Pancreas (tissue), 10 donors: ENCODE results near the gene ACSL6. TPM values are rescaled to one million over a fixed set of nuclear protein-coding genes. Genes with fewer than 3 reads are reported as not detected.

ENCODE experiments used
- ATAC-seq, 4 donors: fragments of 200-7000 bp; cut with Tn5 transposase; one replicate each; pipeline versions ENCODE4 v1.8.0 to v1.9.1; 2020; ENCODE audit warnings: mild to moderate bottlenecking in 4 of 4, moderate library complexity in 4 of 4
- DNase-seq, 6 donors: peaks; one replicate each; pipeline ENCODE4 v3.0.0-alpha.2; 2020
- FAIRE-seq: peaks from 2 replicates; lab custom pipeline; 2012; peaks lifted over from hg19 to GRCh38; lab: Jason Lieb, UNC
- H3K27ac ChIP-seq, 4 donors: fragments of 200-600 bp; sonication (generic); 1 replicate in 3 of 4; 2 replicates in 1 of 4; pipeline versions ENCODE4 v1.5.0 to v1.8.0; 2020
- H3K27me3 ChIP-seq, 4 donors: fragments of 200-600 bp; one replicate each; pipeline ENCODE4 v1.8.0; 2021
- H3K36me3 ChIP-seq, 3 donors: fragments of 200-600 bp; sonication (generic) in 1 of 3; one replicate each; pipeline versions ENCODE4 v1.5.0 to v1.8.0; 2020 to 2021
- H3K4me1 ChIP-seq, 3 donors: fragments of 200-600 bp; one replicate each; pipeline ENCODE4 v1.8.0; 2021
- H3K4me3 ChIP-seq, 4 donors: fragments of 200-600 bp; sonication (generic) in 2 of 4; one replicate each; pipeline versions ENCODE4 v1.5.0 to v1.8.0; 2020 to 2021
- H3K9me3 ChIP-seq, 4 donors: fragments of 200-600 bp; one replicate each; pipeline ENCODE4 v1.8.0; 2021
- CTCF ChIP-seq, 4 donors: fragments of 200-600 bp; sonication (generic) in 3 of 4; IDR thresholded peaks; one replicate each; pipeline versions ENCODE4 v1.5.0 to v1.8.0; 2021; ENCODE audit warnings: antibody characterized with exemption in 4 of 4
- WGBS, 2 donors: extraction: QIAGEN DNeasy Blood & Tissue Kit; methylation state at CpG; one replicate each; pipeline ENCODE4 v1.1.7; 2013; 5-methylcytosine and 5-hydroxymethylcytosine counted together
- intact Hi-C, 3 donors: fragments of 100-400 bp; cut with DNase I; formaldehyde crosslinking; loops; one replicate each; pipeline versions ENCODE4 v1.11.1 to v1.14.2; 2022
- polyA plus RNA-seq, 2 donors: library from polyadenylated mRNA; stranded (reverse); fragments of 200-250 nt; gene quantifications; one replicate each; pipeline ENCODE4 v1.2.3, GENCODE V29; 2013
- total RNA-seq, 6 donors: library from RNA; stranded (reverse); fragmentation: NEBNext Ultra II Directional in 4 of 6; extraction: Animal tissue kit (Norgen Biotek cat#: 25700) in 4 of 6; gene quantifications; one replicate each; pipeline versions ENCODE4 v1.2.1 to v1.2.4, GENCODE V29; 2021 to 2023
- donor health status: healthy with polysubstance abuse.
- donor health status: DM: no; HTN: no; CAD: no; lungs with moderate emphysema.
- donor health status: DM: no; HTN: no; CAD: no.
- donor health status: control.
- donor health status: control.
- donor health status: Bipolar disorder and iron deficiency.
- donor health status: DM: yes; HTN: yes; CAD: no.
- donor health status: DM: no; HTN: no; CAD: no.
- donor health status: DM: no; HTN: no; CAD: no.
- donor health status: DM: yes; HTN: yes; CAD: no.

The ACSL6 gene
- total and polyA plus RNA-seq, 8 donors = 0.83 to 3.3 (median 1.1) TPM

- 48 to 49% methylated on average over 11 of the region's 11 CpGs for WGBS, 2 donors
- no peak overlapping the region for H3K27ac ChIP-seq
- H3K4me3 ChIP-seq = no peak overlapping the region
- intact Hi-C loops = no loop called here
- no peak for TF ChIP-seq CTCF (IDR thresholded peaks at IDR 0.05)
- H3K4me1 ChIP-seq = peaks cover 7 to 19% (median 7%) of the 10 kb centered on the region in 3 donors
- FAIRE-seq (no peak), ATAC-seq (peak in 3 of 4 donors; percentile 40 to 56 (median 51)), DNase-seq (peak in 2 of 6 donors; percentile 17 to 30)
- H3K9me3 ChIP-seq = no peaks in the 10 kb centered on the region
- no peaks in the 10 kb centered on the region for H3K36me3 ChIP-seq
- H3K27me3 ChIP-seq = no peaks in the 10 kb centered on the region
These were observed 9.6 kb downstream of the ACSL6 start for GRCh38 chr5:132001647-132002561.

- Histone ChIP-seq H3K4me3 (no peak overlapping the region), H3K27ac (no peak overlapping the region), H3K9me3 (no peaks in the 10 kb centered on the region), H3K27me3 (no peaks in the 10 kb centered on the region), H3K36me3 (no peaks in the 10 kb centered on the region), H3K4me1 (peaks cover 9 to 27% (median 13%) of the 10 kb centered on the region in 3 donors)
- DNase-seq = peak in 2 of 6 donors; percentile 11 to 25
- 77 to 91% methylated on average over 7 of the region's 7 CpGs for WGBS, 2 donors
- intact Hi-C loops = no loop called here
- TF ChIP-seq CTCF (IDR thresholded peaks at IDR 0.05) = no peak
- no peak for FAIRE-seq
- no peak for ATAC-seq
These were observed 10.6 kb downstream of the ACSL6 start for GRCh38 chr5:132000677-132001453.

- Histone ChIP-seq H3K36me3 (no peaks in the 10 kb centered on the region), H3K27me3 (no peaks in the 10 kb centered on the region), H3K27ac (no peak overlapping the region), H3K4me1 (peaks cover 9 to 29% (median 13%) of the 10 kb centered on the region in 3 donors), H3K9me3 (no peaks in the 10 kb centered on the region), H3K4me3 (no peak overlapping the region)
- ATAC-seq (no peak), DNase-seq (peak in 2 of 6 donors; percentile 20 to 22), FAIRE-seq (no peak)
- intact Hi-C loops = no loop called here
- WGBS, 2 donors = 42 to 70% methylated on average over 2 of the region's 2 CpGs
- no peak for TF ChIP-seq CTCF (IDR thresholded peaks at IDR 0.05)
These were observed 11.3 kb downstream of the ACSL6 start for GRCh38 chr5:132000241-132000490.

- 69 to 75% methylated on average over 13 of the region's 13 CpGs for WGBS, 2 donors
- FAIRE-seq (no peak), DNase-seq (peak in 2 of 6 donors; percentile 41 to 53), ATAC-seq (no peak)
- Histone ChIP-seq H3K4me1 (peaks cover 9 to 29% (median 13%) of the 10 kb centered on the region in 3 donors), H3K27ac (no peak overlapping the region), H3K27me3 (no peaks in the 10 kb centered on the region), H3K4me3 (no peak overlapping the region), H3K36me3 (no peaks in the 10 kb centered on the region), H3K9me3 (no peaks in the 10 kb centered on the region)
- intact Hi-C loops = loop anchor here in 1 of 3 donors (10.0 kb wide), 1 partner anchor 195 kb away; no protein-coding TSS in a partner anchor
- TF ChIP-seq CTCF (IDR thresholded peaks at IDR 0.05) = no peak
These were observed 11.8 kb downstream of the ACSL6 start for GRCh38 chr5:131999441-132000240.
